Fibroblast of mammary gland (primary cell): ENCODE data around the gene GABPA.
"Not testable (repeated sequence)": the region's sequence is repeated elsewhere in the genome, so short reads cannot be mapped to it uniquely, and the experiment has no call there.

Experiments
- DNase-seq: peaks from one replicate; pipeline ENCODE4 v3.0.0-alpha.2; 2010; ENCODE audit warnings: low read depth
- H3K4me3 ChIP-seq: 2 replicates; pipeline ENCODE4 v1.5.1; 2011; ENCODE audit warnings: low read depth, mild to moderate bottlenecking, low read length, moderate library complexity; ENCODE audit not compliant: control insufficient read depth
- CTCF ChIP-seq: conservative IDR thresholded peaks from 2 replicates; pipeline ENCODE4 v1.5.1; 2011; ENCODE audit warnings: low read depth, low read length, inconsistent platforms; ENCODE audit not compliant: control insufficient read depth, insufficient read depth

The GABPA gene

GRCh38 chr21:25734904-25735645 is at the start of gene GABPA, which contains the start of gene ATP5PF:
Gene GABPA, plus strand, starts transcription at chr21:25734972. Its CDS starts 6,627 bp downstream, at chr21:25741599.
Gene ATP5PF, minus strand, starts transcription at chr21:25734904. Its CDS starts 5,110 bp downstream, at chr21:25729794.
- peak; percentile 99 for DNase-seq
- peak within 1 kb of the TSS; percentile 94 for H3K4me3 ChIP-seq
- no peak for TF ChIP-seq CTCF

- no peak overlapping the region for H3K4me3 ChIP-seq
- no peak for DNase-seq
- no peak for TF ChIP-seq CTCF
Measured at GRCh38 chr21:25687787-25688186, 47.0 kb upstream of the GABPA start.

GRCh38 chr21:25688275-25689155 is 46.3 kb upstream of the GABPA start:
- TF ChIP-seq CTCF = no peak

GRCh38 chr21:25689226-25689625 is 45.5 kb upstream of the GABPA start:
- no peak for TF ChIP-seq CTCF
- H3K4me3 ChIP-seq = no peak overlapping the region
- DNase-seq = peak; percentile 10

More at GRCh38 chr21:25688275-25689155, 46.3 kb upstream of the GABPA start:
- DNase-seq = no peak
- H3K4me3 ChIP-seq = no peak overlapping the region

GRCh38 chr21:25691976-25692375 is 42.8 kb upstream of the GABPA start:
- no peak overlapping the region for H3K4me3 ChIP-seq
- no peak for DNase-seq
- no peak for TF ChIP-seq CTCF

GRCh38 chr21:25695461-25695860 is 39.3 kb upstream of the GABPA start:
- not testable (repeated sequence) for H3K4me3 ChIP-seq, DNase-seq

- DNase-seq = no peak
- no peak for TF ChIP-seq CTCF
- H3K4me3 ChIP-seq = no peak overlapping the region
Measured at GRCh38 chr21:25700741-25701140, 34.0 kb upstream of the GABPA start.
